Urothelium cell line (cell line): ENCODE measurements around the gene ALG8.
"Not testable (repeated sequence)": the region's sequence is repeated elsewhere in the genome, so short reads cannot be mapped to it uniquely, and the experiment has no call there.

ENCODE experiments used
- DNase-seq: peaks from one replicate; pipeline ENCODE4 v3.0.0; 2011; ENCODE audit warnings: low spot score, mixed read lengths
- FAIRE-seq: peaks from 2 replicates; lab custom pipeline; 2011; peaks lifted over from hg19 to GRCh38; lab: Jason Lieb, UNC

The ALG8 gene

GRCh38 chr11:78139422-78140391 lies at the start of gene ALG8:
TSS of gene ALG8 (minus strand) at chr11:78139626. CDS start at chr11:78139588, 38 bp downstream.
- DNase-seq (peak; percentile 100), FAIRE-seq (no peak)

DNA sequence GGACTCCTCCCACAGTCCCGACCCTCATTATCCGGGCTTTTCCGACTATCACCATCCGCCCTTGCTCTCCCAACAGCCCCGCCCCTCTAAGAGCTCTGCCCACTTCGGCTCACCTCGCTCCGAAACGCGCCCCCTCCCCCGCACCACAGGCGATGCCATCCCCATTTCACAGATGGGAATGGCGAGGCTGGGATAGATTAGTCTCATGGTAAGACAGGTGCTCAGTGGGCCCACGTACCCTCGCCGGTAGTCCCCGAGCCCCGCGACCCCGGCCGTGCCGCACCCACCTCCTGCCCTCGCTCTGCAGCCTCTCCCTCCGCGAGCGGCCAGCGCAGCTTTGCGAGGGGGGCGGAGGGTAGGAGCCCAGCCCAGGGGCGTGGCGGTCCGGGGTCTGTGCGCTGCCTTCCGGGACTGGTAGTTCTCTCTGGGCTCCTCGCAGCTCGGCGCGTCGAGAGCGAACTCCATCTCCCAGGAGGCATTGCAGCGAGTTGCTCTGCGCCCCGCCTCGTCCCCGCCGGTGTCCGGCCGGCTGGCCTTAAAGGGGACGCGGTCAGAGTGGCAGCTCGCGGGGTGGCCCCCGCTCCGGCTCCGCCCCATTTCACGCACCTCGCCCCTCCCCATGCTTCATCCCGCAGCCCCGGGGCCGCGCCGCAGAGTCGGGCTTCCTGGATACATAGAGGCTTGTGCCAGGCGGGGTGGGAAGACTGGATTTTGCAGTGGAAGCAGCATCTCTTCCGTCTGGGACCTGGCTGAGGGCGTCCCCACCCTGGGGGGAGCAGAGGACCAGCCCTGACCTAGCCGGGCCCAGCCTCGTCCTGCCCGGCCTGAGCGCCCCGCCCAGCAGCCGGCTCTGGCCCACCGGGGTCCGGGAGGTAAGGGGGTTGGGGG lies 49.1 kb upstream of the ALG8 start, which contains the start of the genes KCTD21 and USP35:
Gene KCTD21 (minus strand): TSS at position 341 of the 888 bp plus-strand sequence. CDS start 14,072 bp downstream, outside the sequence.
Gene USP35 (plus strand): TSS at position 634 of the 888 bp plus-strand sequence. CDS start 7,327 bp downstream, outside the sequence.
- FAIRE-seq (peak; percentile 96), DNase-seq (peak; percentile 100)

DNA sequence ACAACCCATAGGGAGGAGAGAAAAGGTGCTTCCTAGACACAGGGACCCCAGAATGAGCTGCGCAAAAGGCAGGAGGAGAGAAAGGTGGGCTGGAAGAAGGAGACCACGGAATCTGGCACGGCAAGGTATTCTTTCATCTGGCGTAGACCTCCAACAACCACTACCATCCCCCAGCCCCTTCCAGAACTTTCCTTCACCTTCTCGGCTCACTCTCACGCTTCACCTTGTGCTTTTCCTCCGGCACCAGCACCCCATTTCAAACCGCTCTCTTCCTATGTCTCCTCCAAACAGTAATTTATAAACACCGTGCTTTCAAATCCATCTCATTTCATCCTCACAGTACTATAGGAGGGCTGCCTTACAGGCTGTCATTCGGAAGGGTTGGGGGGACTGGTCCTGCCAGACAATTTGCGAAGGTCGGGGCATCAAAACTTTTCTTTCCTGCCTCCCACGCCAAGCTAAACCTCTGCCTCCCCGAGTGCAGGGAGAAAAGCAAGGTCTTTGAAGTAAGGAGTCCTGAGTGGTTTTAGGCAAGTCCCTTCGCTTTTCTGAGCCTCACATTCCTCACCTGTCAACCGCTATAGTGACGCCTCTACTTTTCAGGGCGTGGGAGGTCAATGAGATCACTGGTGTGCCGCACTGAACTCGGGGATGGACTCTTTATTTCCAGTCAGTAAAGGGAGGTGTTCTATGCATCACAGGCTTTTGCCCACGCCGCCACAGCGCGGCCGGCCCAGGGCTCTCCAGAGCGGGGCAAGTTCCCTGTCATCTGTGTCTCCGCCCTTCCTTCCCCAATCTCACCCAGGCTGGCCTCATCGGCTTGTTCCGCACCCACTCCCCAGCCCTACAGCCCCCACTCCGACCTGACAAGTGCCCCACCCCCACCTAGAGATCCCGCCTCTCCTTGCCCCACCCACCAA lies 48.2 kb upstream of the ALG8 start:
- no peak for FAIRE-seq
- no peak for DNase-seq

GRCh38 chr11:78181185-78181584 lies 41.8 kb upstream of the ALG8 start:
- DNase-seq (no peak), FAIRE-seq (no peak)

DNA sequence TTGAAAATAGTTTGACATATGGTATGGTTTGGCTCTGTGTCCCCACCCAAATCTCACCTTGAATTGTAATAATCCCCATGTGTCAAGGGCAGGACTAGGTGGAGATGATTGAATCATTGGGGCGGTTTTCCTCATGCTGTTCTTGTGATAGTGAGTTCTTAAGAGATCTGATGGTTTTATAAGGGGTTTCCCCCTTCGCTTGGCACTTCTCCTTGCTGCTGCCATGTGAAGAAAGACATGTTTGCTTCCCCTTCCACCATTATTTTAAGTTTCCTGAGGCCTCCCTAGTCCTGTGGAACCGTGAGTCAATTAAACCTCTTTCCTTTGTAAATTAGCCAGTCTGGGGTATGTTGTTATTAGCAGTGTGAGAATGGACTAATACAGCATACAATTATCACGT lies 41.3 kb upstream of the ALG8 start:
- no peak for DNase-seq
- FAIRE-seq: no peak

DNA sequence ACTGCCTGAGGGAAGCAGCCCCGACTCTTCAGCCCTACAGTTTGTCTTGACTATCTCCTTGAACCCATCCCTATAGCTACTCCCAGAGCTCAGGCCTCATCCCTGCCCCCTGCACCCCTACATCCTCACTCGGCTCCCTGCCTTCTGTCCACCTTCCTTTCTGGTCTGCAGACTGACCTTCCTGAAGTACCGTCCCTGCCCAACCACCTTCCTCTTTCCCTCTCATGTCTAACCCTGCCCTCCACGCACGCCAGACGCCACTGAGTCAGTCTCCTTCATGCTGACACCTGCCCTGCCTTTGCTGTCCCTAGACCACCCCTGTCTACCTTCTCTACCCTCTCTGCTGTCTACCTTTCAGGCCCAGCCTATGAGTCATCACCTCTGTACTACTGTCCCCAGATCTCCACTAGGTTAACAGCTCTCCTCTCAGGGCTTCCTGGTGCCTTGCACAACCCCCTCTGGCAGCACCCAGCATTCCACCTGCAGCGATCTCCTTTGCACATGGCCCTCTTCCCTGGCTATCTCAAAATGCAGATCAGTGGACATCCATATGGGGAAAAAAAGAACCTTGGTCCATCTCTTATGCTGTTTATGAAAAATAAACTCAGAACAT lies 40.1 kb upstream of the ALG8 start:
- FAIRE-seq (no peak), DNase-seq (peak; percentile 29)

DNA sequence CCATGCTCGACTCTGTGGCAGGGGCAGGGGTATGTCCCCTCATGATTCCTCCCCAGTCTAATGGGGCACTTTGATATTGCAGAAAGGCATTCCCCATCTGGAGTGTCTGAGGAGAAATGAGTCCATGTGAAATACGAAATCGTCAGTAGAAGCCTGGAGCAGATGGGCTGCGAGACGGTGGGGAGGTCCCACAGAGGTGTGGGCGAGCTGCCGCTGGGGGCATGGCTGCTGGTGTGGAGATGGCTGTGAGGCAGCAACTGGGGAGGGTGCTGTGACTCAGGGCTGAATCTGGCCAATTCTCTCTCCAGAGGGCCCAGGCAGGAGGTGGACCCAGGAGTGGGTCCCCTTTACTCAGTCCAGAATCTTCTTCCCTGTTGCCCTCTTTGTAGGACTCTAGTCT lies 37.8 kb upstream of the ALG8 start:
- no peak for DNase-seq
- no peak for FAIRE-seq

GRCh38 chr11:78176605-78177141 lies 37.2 kb upstream of the ALG8 start:
- FAIRE-seq: no peak
- no peak for DNase-seq

DNA sequence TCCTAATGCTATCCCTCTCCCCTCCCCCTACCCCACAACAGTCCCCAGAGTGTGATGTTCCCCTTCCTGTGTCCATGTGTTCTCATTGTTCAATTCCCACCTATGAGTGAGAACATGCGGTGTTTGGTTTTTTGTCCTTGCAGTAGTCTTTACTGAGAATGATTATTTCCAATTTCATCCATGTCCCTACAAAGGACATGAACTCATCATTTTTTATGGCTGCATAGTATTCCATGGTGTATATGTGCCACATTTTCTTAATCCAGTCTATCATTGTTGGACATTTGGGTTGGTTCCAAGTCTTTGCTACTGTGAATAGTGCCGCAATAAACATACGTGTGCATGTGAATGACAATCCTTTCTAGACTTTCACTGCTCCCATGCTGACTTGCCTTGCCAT lies 36.4 kb upstream of the ALG8 start:
- FAIRE-seq, DNase-seq: not testable (repeated sequence)

DNA sequence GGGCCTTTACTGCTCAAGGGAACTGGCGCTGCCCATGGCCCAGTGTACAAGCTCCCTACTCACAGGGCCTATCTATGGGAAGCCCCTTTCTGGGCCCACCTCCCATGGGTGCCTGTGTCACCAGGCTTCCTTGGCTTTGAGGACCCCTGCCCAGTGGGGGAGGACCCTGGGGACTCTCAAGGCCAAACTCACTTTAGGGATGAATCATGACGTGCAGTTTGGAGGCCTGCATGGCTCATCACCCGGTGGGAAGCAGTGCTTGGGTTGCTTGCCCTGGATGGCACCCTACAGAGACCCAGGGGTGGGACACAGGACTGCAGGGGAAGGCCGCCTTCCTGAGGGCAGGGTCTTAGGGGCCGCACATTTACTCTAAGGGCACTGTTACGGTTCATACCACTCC lies 32.5 kb upstream of the ALG8 start:
- FAIRE-seq (no peak), DNase-seq (no peak)

DNA sequence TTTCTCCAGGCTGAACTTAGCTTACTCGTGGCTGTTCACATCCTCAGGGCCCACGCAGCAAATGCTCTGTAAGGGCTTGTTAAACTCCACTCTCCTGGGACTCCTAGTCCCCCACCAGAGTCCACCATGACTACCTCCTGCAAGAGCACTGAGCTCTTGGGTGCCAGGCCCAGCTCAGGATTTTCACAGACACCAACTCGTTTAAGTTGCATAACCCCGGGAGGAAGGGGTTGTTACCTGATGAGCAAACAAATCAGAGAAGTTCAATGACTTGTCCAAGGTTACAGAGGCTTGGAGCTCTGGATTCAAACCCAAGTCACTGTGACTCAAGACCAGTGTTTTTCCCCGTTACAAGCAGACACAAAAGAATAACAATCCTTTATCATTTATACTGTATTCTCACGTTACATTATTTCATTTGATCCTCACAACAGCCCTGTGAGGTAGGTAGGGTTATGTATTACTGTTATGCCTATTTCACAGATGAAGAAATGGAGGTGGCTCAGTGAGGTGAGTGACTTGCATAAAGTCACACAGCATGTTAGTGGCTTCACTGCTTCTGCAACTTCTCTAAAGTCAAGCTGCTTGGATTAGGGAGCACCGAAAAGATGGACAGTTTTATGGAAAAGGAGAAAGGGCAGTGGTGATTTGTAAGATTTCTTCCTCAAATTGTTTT lies 31.6 kb upstream of the ALG8 start:
- no peak for FAIRE-seq
- no peak for DNase-seq

GRCh38 chr11:78170413-78170812 lies 31.0 kb upstream of the ALG8 start:
- FAIRE-seq (no peak), DNase-seq (no peak)

- no peak for DNase-seq
- FAIRE-seq: no peak
These were observed 29.4 kb upstream of the ALG8 start for GRCh38 chr11:78168539-78169477.

- no peak for DNase-seq
- no peak for FAIRE-seq
These were observed 27.5 kb upstream of the ALG8 start for GRCh38 chr11:78166855-78167469.

GRCh38 chr11:78164471-78164870 lies 25.0 kb upstream of the ALG8 start:
- no peak for DNase-seq
- no peak for FAIRE-seq

GRCh38 chr11:78163828-78164227 lies 24.4 kb upstream of the ALG8 start:
- DNase-seq (no peak), FAIRE-seq (no peak)

DNA sequence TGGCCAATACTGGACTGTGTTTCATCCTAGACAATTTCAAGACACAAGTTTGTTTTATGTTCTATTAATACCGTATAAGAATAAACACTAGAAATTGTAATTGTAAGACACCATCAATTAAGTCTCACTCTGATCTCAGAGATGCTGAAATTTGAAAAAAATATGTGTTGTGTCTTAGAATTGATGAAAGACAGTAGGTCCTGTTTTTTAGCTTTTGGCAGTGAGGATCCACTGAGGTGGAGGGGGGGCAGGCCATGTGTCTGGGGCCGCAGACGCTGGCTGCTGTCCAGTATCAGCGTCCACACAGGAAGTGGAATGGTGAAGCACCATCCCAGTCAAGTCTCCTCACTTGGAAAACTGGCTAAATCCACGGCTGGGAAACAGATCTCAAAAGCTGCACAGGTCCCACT lies 22.5 kb upstream of the ALG8 start:
- no peak for FAIRE-seq
- no peak for DNase-seq
